HG03095 (cell line): ENCODE measurements around the gene USPL1.

Experiments used
- ATAC-seq: cut with Tn5 transposase; IDR thresholded peaks from one replicate; pipeline ENCODE4 v1.9.1; 2021; ENCODE audit warnings: moderate library complexity; ENCODE audit not compliant: unreplicated experiment

USPL1 gene

DNA sequence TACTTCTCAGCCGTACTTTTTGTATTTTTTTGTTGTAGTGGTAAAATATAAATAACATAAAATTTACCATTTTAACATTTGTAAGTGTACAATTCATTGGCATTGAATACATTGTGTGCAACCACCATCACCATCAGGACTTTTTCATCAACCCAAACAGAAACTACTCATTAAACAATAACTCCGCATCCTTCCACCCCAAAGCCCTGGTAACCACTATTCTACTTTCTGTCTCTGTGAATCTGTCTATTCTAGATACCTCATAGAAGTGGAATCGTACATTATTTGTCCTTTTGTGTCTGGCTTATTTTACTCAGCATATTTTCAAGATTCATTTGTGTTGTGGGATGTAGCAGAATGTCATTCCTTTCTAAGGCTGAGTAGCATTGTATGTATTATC lies 38.5 kb downstream of the USPL1 start:
- no peak for ATAC-seq

- no peak for ATAC-seq
Measured at GRCh38 chr13:30659980-30660379, 42.3 kb downstream of the USPL1 start.

DNA sequence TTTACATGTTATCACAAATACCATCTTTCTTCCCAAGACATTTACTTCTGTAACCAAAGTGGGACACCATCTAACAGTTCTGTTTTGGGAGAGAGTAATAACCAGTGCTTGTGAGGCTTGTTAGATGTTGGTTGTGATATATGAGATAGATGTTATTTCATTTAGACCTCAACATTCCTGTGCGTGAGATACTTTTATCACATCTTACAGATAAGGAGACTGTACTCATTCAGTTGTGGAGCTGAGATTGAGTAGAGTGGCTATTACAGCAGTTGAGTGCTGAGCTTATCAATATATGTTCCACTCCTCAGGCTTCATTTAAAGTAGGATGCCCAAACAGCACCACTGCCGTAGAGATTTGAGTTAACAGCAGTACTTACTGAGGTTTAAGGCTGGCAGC lies 43.1 kb downstream of the USPL1 start:
- ATAC-seq, result no peak

DNA sequence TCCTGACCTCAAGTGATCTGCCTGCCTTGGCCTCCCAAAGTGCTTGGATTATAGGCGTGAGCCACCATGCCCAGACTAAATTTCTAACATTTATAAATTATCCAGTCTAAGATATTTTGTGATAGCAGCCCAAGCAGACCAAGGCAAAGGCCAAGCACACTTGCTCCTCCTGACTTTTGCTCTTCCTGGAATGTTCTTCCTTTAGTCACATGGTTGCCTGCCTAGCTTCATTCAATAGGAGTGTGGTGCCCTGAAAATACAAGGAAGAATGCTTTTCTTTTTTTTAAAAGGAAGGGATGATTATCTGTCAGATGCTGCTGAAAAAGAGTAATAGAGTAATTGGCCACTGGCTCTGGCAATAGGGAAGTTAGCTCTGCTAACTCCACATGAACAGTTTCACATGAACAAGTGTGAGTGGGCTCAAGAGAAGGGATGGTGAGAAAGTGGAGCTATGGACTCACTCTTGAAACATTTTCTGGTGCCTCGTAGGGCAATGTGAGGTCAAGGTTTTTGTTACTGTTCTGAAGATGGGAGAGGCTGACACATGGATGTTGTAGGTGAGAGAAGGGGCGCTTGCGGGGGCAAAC lies 47.1 kb downstream of the USPL1 start:
- ATAC-seq, result no peak

DNA sequence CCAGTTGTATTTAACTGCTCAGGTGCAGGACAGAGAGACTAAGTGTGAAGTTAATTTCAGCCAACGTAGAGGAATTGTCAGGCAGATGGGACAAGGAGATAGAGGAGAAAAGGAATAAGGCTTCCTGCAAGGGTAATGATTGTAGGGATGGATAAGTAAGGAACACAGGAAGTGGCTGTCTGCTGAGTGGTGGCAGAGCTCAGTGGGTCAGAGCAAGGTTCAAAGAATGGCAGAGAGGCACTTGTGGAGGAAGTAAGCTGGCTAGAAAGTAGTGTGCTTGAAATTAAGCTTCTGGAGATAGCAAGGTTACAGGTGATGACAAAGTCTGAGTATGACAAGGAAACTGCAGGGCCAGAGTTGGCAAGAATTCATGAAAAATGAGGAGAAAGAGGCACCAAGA lies 47.9 kb downstream of the USPL1 start:
- no peak for ATAC-seq

DNA sequence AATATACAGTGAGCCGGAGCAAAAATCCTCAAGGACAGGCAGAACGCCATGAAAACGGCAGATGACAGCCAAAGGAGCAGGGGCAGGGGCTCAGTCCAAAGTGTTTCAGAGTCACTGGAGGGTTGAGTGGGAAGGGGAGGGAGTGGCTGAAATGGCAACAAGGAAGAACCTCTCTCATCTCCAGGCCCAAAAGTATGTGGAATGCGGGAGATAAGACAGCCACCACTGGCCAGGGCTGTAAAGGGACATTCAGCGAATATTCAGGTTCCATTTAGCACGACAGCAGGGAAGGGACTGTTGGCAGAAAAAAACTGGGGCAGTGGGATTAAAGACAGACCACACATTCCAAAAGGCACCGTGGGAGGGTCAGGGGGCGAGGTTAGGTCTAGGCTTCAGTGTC lies 48.4 kb downstream of the USPL1 start:
- ATAC-seq, result no peak

- no peak for ATAC-seq
Measured at GRCh38 chr13:30667014-30667413, 49.3 kb downstream of the USPL1 start.

DNA sequence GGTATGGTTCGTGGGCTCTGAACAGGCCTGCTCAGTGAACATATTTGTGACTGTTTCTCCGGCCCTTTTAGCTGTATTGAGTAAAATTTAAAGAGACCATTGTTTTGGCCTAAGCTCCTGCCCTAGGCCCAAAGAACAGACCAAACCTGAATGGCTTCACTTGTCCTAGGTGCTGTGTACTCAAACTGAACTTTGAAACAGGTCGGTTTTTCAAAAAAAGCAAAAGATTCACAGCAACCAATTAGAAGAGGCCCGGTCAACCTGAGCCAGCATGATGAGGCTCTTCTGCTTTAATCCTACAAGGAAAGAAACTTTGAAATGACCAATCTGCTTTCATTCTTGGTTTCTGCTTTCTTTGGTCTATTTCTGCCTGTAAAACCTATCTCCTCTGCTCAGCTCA lies 50.6 kb downstream of the USPL1 start:
- ATAC-seq, result no peak

- ATAC-seq, result no peak
Measured at GRCh38 chr13:30671271-30671815, 53.6 kb downstream of the USPL1 start.

DNA sequence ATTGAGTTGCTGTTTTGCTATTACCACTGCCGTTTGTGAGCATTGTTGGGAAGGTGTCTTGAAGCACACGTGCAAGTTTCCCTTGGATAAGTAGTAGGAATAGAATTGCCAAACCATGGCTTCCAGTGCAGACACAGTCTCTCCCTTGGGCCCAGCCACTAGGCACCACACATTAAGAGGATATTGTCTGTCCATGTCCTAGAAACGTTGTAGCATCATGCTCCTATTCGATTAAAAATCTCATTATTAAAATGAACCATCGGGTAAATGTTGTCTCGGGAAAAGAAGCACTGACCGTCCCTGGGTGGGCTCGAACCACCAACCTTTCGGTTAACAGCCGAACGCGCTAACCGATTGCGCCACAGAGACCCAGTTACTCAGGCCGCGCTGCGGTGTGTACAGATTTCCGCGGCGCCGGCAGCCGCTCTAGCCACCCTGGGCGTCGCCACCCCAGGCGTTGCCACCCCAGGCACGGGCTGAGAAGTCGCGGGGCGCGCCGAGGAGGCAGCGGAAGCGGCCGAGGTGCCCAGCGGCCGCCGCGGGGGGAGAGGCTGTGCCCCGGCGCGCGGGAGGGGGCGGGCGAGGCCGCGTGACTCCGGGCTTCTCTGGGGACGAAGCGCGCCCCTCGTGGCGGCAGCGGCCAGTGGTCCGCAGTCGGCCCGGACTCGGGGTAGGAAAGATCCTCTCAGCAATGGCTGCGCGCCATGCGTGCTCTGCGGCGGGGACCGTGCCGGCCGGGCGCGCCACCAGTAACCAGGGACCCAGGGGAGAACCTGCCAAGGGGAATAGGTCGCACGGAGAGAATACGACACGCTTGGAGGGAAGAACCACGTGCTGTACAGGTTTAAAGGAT lies 56.2 kb downstream of the USPL1 start:
- ATAC-seq, result peak; percentile 85

- no peak for ATAC-seq
Measured at GRCh38 chr13:30675717-30676116, 58.0 kb downstream of the USPL1 start.

- ATAC-seq, result no peak
Measured at GRCh38 chr13:30676672-30677071, 59.0 kb downstream of the USPL1 start.

- no peak for ATAC-seq
Measured at GRCh38 chr13:30679483-30680330, 62.0 kb downstream of the USPL1 start.

GRCh38 chr13:30681843-30682242 lies 64.1 kb downstream of the USPL1 start:
- ATAC-seq, result no peak

GRCh38 chr13:30685320-30685859 lies 67.7 kb downstream of the USPL1 start:
- no peak for ATAC-seq

GRCh38 chr13:30685987-30686386 lies 68.3 kb downstream of the USPL1 start:
- no peak for ATAC-seq

- no peak for ATAC-seq
Measured at GRCh38 chr13:30687601-30688000, 69.9 kb downstream of the USPL1 start.

DNA sequence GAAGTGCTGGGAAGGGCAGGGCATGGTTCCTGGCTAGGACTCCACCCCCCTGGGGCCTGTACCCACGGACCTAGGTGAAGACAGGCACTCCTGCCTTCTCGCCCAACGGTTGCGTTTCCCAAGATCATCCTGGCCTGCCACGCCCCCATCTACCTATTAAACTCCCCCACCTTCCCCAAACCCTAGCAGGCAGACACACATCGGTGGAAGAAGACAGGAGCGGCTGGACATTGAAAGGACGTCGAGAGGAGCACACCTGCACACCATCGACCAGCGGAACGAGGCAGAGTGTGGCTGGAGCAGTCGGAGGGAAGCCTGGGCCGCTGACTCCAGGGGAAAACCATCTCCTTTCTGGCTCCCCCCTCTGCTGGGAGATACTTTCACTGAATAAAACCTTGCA lies 72.0 kb downstream of the USPL1 start:
- no peak for ATAC-seq

DNA sequence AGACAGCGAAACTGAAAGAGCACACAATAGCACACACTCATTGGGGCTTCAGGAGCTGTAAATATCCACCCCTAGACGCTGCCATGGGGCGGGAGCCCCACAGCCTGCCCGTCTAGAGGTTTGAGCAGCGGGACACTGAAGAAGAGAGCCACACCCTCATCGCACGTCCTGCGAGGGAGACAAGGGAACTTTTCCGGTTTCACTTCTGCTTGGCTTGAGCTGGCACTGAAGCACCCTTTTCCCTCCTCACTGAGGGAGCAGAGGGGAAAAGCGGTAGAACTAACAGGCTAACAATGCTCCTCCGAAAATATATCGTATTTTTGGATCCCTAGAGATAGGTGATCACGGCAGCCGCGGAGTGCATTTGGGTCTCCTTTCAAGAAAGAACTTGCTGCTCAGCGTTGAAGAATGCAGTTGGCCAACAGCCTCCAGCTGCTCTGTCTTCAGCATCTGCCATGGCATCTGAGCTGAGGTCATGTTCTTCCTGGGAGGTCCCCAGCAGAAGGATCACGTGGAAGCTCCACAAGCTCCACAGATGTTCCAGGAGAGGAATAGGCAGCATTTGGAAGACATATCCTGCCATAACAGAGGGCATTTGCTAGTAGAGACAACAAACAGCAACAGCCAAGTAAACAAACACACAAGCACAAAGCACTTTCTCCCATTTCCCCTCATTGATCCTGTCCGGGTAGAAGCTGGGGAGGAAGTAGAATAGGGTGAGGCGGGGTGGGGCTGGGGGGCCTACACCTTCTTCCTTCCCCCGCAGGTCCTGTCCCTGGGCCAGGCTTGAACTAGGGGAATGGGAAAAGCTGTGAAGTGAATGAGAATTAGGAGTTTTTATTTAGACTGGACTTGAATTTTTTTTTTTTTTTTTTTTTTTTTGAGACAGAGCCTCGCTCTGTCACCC lies 72.8 kb downstream of the USPL1 start:
- peak; percentile 59 for ATAC-seq

GRCh38 chr13:30692113-30692512 lies 74.4 kb downstream of the USPL1 start:
- no peak for ATAC-seq
